Measurements from ENCODE around the gene IL11. TPM values are rescaled to one million over a fixed set of nuclear protein-coding genes. Genes with fewer than 3 reads are reported as not detected.

The IL11 gene
- total RNA-seq, 2 donors from 2014 or later, result 0.92 TPM; not detected in 1

DNA sequence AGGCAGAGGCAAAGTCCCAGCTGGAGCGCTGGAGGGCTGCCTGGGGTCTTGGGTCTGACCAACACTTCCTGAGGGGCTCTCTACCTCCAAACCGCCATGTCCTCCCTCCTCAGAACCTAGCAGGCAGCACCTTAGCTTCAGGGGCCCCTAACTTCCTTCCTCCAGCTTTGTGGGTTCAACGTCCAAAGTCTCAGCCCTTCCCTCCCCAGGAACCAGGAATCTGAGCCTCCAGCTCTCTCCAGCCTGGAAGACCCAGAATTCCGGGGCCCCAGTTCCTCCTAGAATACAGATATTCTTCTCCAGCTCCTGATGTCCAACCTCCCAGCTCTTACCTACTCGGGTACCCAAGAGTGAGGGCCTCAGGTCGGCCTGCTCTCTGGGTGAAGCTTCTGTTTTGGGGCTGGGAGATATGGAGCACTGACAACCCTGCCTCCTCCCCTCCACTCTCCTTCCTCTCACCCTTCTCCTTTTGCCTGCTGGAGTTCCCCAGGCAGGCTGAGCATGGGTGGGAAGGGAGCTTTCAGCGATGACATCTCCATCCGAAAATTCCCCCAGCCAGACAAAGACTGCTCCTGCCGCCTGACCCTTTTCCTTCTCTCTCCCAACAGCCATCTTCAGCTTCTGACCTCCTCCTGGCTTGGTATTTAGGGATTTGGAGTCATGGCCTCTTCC is 48.7 kb downstream of the IL11 start:
- Histone ChIP-seq H3K36me3 (no peaks in the 10 kb centered on the region), H3K9me3 (no peaks in the 10 kb centered on the region), H3K4me3 (no peak overlapping the region), H3K27ac (no peak overlapping the region), H3K4me1 (ENCODE audit: control insufficient read depth in 1 of 2, low read depth in 2 of 2) (no peaks in the 10 kb centered on the region), H3K27me3 (replicated peaks; ENCODE audit: insufficient read depth) (no peaks in the 10 kb centered on the region)
- TF ChIP-seq, protein P1, sequence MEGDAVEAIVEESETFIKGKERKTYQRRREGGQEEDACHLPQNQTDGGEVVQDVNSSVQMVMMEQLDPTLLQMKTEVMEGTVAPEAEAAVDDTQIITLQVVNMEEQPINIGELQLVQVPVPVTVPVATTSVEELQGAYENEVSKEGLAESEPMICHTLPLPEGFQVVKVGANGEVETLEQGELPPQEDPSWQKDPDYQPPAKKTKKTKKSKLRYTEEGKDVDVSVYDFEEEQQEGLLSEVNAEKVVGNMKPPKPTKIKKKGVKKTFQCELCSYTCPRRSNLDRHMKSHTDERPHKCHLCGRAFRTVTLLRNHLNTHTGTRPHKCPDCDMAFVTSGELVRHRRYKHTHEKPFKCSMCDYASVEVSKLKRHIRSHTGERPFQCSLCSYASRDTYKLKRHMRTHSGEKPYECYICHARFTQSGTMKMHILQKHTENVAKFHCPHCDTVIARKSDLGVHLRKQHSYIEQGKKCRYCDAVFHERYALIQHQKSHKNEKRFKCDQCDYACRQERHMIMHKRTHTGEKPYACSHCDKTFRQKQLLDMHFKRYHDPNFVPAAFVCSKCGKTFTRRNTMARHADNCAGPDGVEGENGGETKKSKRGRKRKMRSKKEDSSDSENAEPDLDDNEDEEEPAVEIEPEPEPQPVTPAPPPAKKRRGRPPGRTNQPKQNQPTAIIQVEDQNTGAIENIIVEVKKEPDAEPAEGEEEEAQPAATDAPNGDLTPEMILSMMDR (IDR thresholded peaks at IDR 0.05), result no peak
- ATAC-seq (ENCODE audit: insufficient number of reproducible peaks, low FRiP score, low read depth) (no peak), DNase-seq (ENCODE audit: low spot score) (no peak)

DNA sequence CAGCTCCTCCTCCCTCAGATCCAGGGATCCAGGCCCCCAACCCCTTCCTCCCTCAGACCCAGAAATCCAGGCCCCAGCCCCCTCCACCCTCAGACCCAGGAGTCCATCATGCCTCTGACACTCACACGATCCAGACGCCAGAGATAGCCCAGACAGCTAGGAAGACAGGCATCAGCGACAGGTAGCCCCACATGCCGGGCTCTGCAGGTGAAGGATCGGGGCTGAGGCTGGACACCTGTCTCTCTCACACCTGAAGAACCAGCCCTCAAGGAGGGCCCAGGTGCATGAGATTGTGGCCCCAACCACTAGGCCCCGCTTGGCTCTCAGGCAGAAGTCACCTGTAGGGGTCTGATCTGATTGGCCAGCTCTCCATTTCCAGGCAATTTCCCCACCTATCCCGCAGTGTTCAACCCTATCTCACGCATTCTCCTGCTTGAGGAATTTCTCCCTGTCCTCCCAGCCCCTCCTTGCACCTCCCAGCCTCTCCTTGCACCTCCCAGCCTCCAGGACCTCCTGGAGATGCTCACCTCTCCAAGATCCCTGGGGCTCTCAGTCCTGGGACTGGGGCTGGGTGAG is 49.3 kb downstream of the IL11 start:
- TF ChIP-seq, protein P1 (IDR thresholded peaks at IDR 0.05), result no peak
- H3K27ac ChIP-seq, result no peak overlapping the region
- H3K27me3 ChIP-seq (replicated peaks; ENCODE audit: insufficient read depth), result no peaks in the 10 kb centered on the region
- no peaks in the 10 kb centered on the region for H3K36me3 ChIP-seq
- no peaks in the 10 kb centered on the region for H3K9me3 ChIP-seq
- no peak overlapping the region for H3K4me3 ChIP-seq
- no peak for ATAC-seq (ENCODE audit: insufficient number of reproducible peaks, low FRiP score, low read depth)
- no peak for DNase-seq (ENCODE audit: low spot score)
- no peaks in the 10 kb centered on the region for H3K4me1 ChIP-seq (ENCODE audit: control insufficient read depth in 1 of 2, low read depth in 2 of 2)

DNA sequence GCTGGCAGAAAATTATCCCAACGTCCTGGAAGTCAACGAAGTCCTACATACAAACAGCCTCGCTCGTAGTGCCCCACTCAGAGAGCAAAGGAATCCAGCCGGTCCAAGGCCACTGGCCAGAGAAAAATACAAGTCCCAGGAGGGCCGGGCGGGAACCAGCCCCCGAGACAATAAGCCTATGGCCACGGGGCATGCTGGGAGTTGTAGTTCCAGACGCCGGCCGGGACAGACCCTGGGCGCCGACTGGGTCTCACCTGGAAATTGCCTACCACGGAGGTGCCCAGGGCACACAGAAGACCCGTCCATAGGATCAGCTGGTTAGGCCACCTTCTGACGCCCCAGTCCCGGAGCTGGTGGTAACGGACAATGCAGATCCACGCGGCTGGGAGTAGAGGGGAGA is 50.5 kb downstream of the IL11 start:
- H3K4me3 ChIP-seq, result no peak overlapping the region
- H3K4me1 ChIP-seq (ENCODE audit: control insufficient read depth in 1 of 2, low read depth in 2 of 2), result no peaks in the 10 kb centered on the region
- DNase-seq (ENCODE audit: low spot score) (no peak), ATAC-seq (ENCODE audit: insufficient number of reproducible peaks, low FRiP score, low read depth) (no peak)
- no peaks in the 10 kb centered on the region for H3K36me3 ChIP-seq
- no peak overlapping the region for H3K27ac ChIP-seq
- H3K9me3 ChIP-seq, result no peaks in the 10 kb centered on the region
- TF ChIP-seq, protein P1 (IDR thresholded peaks at IDR 0.05), result no peak
- H3K27me3 ChIP-seq (replicated peaks; ENCODE audit: insufficient read depth), result no peaks in the 10 kb centered on the region

DNA sequence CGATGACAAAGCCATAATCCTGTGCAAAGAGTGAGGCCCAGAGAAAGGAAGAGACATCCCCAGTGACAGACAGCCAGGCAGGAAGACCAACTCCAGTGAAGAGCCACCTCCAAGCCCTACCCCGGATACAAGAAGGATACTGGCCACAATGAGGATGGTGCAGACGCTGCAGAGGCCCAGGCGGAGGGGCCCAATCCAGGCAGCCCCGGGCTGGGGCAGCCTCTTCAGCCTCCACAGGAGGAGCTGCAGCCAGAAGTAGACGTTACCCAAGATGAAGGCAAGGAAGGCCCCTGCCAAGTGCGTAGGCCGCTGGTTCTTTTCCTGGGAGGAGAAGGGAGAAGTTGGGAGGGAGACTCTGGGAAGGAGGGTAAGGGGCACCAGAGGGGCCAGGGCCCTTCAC is 53.6 kb downstream of the IL11 start:
- DNase-seq (ENCODE audit: low spot score) (no peak), ATAC-seq (ENCODE audit: insufficient number of reproducible peaks, low FRiP score, low read depth) (no peak)
- H3K27me3 ChIP-seq (replicated peaks; ENCODE audit: insufficient read depth), result no peaks in the 10 kb centered on the region
- H3K27ac ChIP-seq, result no peak overlapping the region
- no peak overlapping the region for H3K4me3 ChIP-seq
- TF ChIP-seq, protein P1 (IDR thresholded peaks at IDR 0.05), result no peak
- H3K9me3 ChIP-seq, result no peaks in the 10 kb centered on the region
- H3K36me3 ChIP-seq, result no peaks in the 10 kb centered on the region
- no peaks in the 10 kb centered on the region for H3K4me1 ChIP-seq (ENCODE audit: control insufficient read depth in 1 of 2, low read depth in 2 of 2)

DNA sequence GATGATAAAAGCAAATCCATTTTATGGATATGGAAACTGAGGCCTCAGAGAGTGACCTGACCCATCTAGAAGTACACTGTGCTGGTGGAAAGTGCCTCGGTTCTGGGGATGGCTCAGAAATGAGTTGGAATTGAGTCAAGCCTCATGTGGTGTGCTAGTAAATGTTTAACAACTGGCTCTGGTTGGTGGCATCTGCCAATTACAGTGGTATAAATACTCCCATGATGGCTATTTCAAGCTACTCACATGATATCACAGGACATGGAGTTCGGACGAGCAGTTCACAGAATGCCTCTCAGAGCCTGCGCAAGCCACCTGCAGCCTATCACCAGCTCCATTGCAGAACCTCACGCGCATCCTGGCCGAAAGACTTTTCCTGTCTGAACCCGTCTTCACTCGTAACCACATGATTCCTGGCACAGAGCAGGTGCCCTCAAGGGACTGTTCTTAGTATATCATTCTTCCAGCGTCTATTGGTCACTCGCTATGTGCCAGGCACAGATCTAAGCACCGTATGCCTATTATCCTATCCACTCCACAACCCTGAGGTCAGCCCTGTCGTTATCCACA is 54.2 kb downstream of the IL11 start:
- ATAC-seq (ENCODE audit: insufficient number of reproducible peaks, low FRiP score, low read depth) (no peak), DNase-seq (ENCODE audit: low spot score) (no peak)
- H3K27me3 ChIP-seq (replicated peaks; ENCODE audit: insufficient read depth), result no peaks in the 10 kb centered on the region
- H3K27ac ChIP-seq, result no peak overlapping the region
- H3K9me3 ChIP-seq, result no peaks in the 10 kb centered on the region
- no peak overlapping the region for H3K4me3 ChIP-seq
- H3K36me3 ChIP-seq, result no peaks in the 10 kb centered on the region
- no peaks in the 10 kb centered on the region for H3K4me1 ChIP-seq (ENCODE audit: control insufficient read depth in 1 of 2, low read depth in 2 of 2)
- TF ChIP-seq, protein P1 (IDR thresholded peaks at IDR 0.05), result no peak

Measured in thoracic aorta (tissue), 2 donors.